MM.1S (cell line): ENCODE results near the gene DNER.

Experiments
- DNase-seq: peaks from one replicate; pipeline ENCODE4 v3.0.0-alpha.2; 2015
- H2AFZ ChIP-seq: fragments of 300-600 bp; sonication (generic); 2 replicates; pipeline ENCODE4 v1.6.0; 2016; ENCODE audit warnings: antibody characterized with exemption, low read length
- H3F3A ChIP-seq: fragments of 300-600 bp; sonication (generic); 2 replicates; pipeline ENCODE4 v1.6.1; 2016; ENCODE audit warnings: mild to moderate bottlenecking, antibody characterized with exemption, low read length, moderate library complexity, mixed read lengths; ENCODE audit not compliant: insufficient read depth
- H3K27ac ChIP-seq: fragments of 300-600 bp; sonication (generic); 2 replicates; pipeline ENCODE4 v1.5.1; 2016; ENCODE audit warnings: mild to moderate bottlenecking, low read length
- H3K27me3 ChIP-seq: fragments of 300-600 bp; sonication (generic); replicated peaks from 2 replicates; pipeline ENCODE4 v1.6.0; 2016; ENCODE audit warnings: low read length; ENCODE audit not compliant: insufficient read depth
- H3K36me3 ChIP-seq: fragments of 300-600 bp; sonication (generic); replicated peaks from 2 replicates; pipeline ENCODE4 v1.6.1; 2016; ENCODE audit warnings: mild to moderate bottlenecking, low read length, mixed read lengths; ENCODE audit not compliant: insufficient read depth
- H3K4me1 ChIP-seq: fragments of 300-600 bp; sonication (generic); 2 replicates; pipeline ENCODE4 v1.6.1; 2016; ENCODE audit warnings: low read length, mixed read lengths
- H3K4me2 ChIP-seq: fragments of 300-600 bp; sonication (generic); 2 replicates; pipeline ENCODE4 v1.6.0; 2016; ENCODE audit warnings: low read depth, low read length
- H3K4me3 ChIP-seq: fragments of 300-600 bp; sonication (generic); 2 replicates; pipeline ENCODE4 v1.5.1; 2016; ENCODE audit warnings: low read length, mixed read lengths
- H3K79me2 ChIP-seq: fragments of 300-600 bp; sonication (generic); 2 replicates; pipeline ENCODE4 v1.6.1; 2016; ENCODE audit warnings: mixed run types, low read length, mixed read lengths
- H3K9ac ChIP-seq: fragments of 300-600 bp; sonication (generic); 2 replicates; pipeline ENCODE4 v1.6.1; 2016; ENCODE audit warnings: low read length, mixed read lengths
- H3K9me2 ChIP-seq: fragments of 300-600 bp; sonication (generic); replicated peaks from 2 replicates; pipeline ENCODE4 v1.6.1; 2016; ENCODE audit warnings: mild to moderate bottlenecking, low read length, mixed read lengths; ENCODE audit not compliant: insufficient read depth
- H3K9me3 ChIP-seq: fragments of 300-600 bp; sonication (generic); replicated peaks from 2 replicates; pipeline ENCODE4 v1.6.1; 2016; ENCODE audit warnings: mild to moderate bottlenecking, low read length, mixed read lengths; ENCODE audit not compliant: insufficient read depth
- H4K20me1 ChIP-seq: fragments of 300-600 bp; sonication (generic); 2 replicates; pipeline ENCODE4 v1.6.1; 2016; ENCODE audit warnings: mild to moderate bottlenecking, low read length, moderate library complexity, mixed read lengths; ENCODE audit not compliant: insufficient read depth
- EZH2 ChIP-seq: fragments of 300-600 bp; sonication (generic); optimal IDR thresholded peaks from 2 replicates; pipeline ENCODE3; 2017; ENCODE audit warnings: low read depth, mild to moderate bottlenecking, antibody characterized with exemption, low read length, mixed read lengths
- EZH2phosphoT487 ChIP-seq: fragments of 300-600 bp; sonication (generic); IDR thresholded peaks from 2 replicates; pipeline ENCODE4 v1.6.1; 2018; ENCODE audit warnings: antibody characterized with exemption, low read length
- TF ChIP-seq, protein P1 (sequence below): fragments of 300-600 bp; sonication (generic); IDR thresholded peaks from 2 replicates; pipeline ENCODE4 v1.5.1; 2016; ENCODE audit warnings: antibody characterized with exemption, low read length, mixed read lengths

DNER gene

DNA sequence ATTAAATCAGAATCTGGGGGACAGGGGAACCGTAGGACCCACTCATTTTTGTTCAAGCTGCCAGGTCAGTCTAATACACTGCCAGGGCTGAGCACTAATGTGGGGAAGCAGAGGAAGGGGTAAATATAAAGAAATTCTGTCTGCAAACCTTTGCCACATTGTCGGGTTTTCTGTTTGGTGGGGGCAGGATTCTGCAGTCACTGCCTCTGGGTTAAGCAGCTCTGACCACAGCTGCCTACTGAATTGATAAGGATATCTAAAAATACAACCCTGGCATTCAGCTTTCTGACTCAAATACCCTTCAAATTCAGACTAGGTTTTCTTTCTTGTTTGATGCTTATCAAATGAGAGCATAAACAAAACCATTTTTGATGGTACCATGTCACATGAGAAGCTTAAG lies 6.0 kb downstream of the DNER start:
- Histone ChIP-seq H3F3A (no peaks in the 10 kb centered on the region), H3K9me3 (no peaks in the 10 kb centered on the region), H3K9me2 (no peaks in the 10 kb centered on the region), H3K36me3 (no peaks in the 10 kb centered on the region), H2AFZ (no peak overlapping the region), H3K27me3 (peaks cover 11% of the 10 kb centered on the region; the same call in 1 of the 2 replicates), H3K4me2 (no peak overlapping the region), H3K4me1 (no peaks in the 10 kb centered on the region), H3K27ac (no peak overlapping the region), H3K79me2 (no peaks in the 10 kb centered on the region), H4K20me1 (no peaks in the 10 kb centered on the region), H3K4me3 (no peak overlapping the region), H3K9ac (no peak overlapping the region)
- no peak for DNase-seq
- TF ChIP-seq EZH2phosphoT487 = no peak

DNA sequence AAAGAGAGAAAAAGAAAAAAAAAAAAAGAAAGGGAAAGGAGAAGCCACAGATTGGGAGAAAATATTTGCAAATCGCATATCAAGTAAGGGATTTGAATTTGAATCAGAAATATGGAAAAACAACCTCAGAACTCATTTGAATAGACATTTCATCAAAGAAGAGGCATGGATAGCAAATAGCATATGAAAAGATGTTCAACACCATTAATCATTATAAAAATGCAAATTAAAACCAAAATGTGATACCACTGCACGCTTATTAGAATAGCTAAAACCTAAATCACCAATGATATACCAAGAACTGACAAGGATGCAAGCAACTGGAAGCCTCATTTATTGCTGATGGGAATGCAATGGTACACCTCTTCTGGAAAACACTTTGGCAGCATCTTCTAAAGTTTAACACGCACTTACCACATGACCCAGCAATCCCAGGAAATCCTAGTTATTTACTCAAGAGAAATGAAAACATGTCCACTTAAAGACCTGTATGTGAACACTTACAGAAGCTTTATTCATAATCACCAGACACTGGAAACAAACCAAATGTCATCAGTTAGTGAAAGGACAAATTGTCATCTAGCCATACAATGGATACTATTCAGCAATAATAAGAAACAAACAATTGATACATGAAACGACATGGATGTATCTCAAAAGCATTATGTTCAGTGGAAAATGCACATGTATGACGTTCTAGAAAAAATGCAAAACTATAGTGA lies 10.3 kb downstream of the DNER start:
- DNase-seq = no peak
- no peak overlapping the region for H3K27ac ChIP-seq
- H3K4me3 ChIP-seq = no peak overlapping the region
- no peaks in the 10 kb centered on the region for H3K27me3 ChIP-seq
- no peaks in the 10 kb centered on the region for H3K36me3 ChIP-seq
- H4K20me1 ChIP-seq = no peaks in the 10 kb centered on the region
- H3F3A ChIP-seq = no peaks in the 10 kb centered on the region
- H3K4me1 ChIP-seq = no peaks in the 10 kb centered on the region
- no peak overlapping the region for H3K9ac ChIP-seq
- no peaks in the 10 kb centered on the region for H3K9me3 ChIP-seq
- H3K79me2 ChIP-seq = no peaks in the 10 kb centered on the region
- no peak overlapping the region for H3K4me2 ChIP-seq
- no peak overlapping the region for H2AFZ ChIP-seq
- H3K9me2 ChIP-seq = no peaks in the 10 kb centered on the region
- no peak for TF ChIP-seq EZH2
- no peak for TF ChIP-seq EZH2phosphoT487
- TF ChIP-seq, protein P1, sequence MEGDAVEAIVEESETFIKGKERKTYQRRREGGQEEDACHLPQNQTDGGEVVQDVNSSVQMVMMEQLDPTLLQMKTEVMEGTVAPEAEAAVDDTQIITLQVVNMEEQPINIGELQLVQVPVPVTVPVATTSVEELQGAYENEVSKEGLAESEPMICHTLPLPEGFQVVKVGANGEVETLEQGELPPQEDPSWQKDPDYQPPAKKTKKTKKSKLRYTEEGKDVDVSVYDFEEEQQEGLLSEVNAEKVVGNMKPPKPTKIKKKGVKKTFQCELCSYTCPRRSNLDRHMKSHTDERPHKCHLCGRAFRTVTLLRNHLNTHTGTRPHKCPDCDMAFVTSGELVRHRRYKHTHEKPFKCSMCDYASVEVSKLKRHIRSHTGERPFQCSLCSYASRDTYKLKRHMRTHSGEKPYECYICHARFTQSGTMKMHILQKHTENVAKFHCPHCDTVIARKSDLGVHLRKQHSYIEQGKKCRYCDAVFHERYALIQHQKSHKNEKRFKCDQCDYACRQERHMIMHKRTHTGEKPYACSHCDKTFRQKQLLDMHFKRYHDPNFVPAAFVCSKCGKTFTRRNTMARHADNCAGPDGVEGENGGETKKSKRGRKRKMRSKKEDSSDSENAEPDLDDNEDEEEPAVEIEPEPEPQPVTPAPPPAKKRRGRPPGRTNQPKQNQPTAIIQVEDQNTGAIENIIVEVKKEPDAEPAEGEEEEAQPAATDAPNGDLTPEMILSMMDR = no peak

- Histone ChIP-seq H3K36me3 (no peaks in the 10 kb centered on the region), H4K20me1 (no peaks in the 10 kb centered on the region), H3K79me2 (no peaks in the 10 kb centered on the region), H3K9ac (no peak overlapping the region), H3K9me3 (no peaks in the 10 kb centered on the region), H2AFZ (no peak overlapping the region), H3K9me2 (no peaks in the 10 kb centered on the region), H3K4me3 (no peak overlapping the region), H3F3A (no peaks in the 10 kb centered on the region), H3K27ac (no peak overlapping the region), H3K4me1 (no peaks in the 10 kb centered on the region), H3K4me2 (no peak overlapping the region), H3K27me3 (no peaks in the 10 kb centered on the region)
- TF ChIP-seq EZH2phosphoT487 (no peak), EZH2 (no peak)
- TF ChIP-seq, protein P1 = no peak
- DNase-seq = no peak
Observed at GRCh38 chr2:229701716-229702115, 12.6 kb downstream of the DNER start.

DNA sequence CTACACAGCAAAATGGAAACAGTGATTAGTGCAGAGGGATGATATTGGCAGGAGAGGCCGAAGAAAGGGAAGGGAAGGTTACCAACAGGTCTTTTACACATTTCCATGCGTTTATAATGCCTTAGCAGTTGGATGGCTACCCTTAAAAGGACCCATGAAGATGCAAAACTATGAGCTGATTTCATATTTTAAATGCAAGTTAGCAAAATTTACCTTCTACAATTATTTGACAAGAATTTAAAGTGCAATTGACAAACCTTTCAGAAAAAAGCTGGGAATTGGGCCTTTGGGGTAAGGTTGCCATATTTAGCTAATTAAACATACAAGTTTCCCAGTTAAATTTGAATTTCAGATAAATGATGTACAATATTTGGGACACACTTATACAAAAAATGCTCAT lies 13.3 kb downstream of the DNER start:
- no peak overlapping the region for H3K4me2 ChIP-seq
- H3K27ac ChIP-seq = no peak overlapping the region
- no peaks in the 10 kb centered on the region for H3K36me3 ChIP-seq
- no peak for DNase-seq
- no peaks in the 10 kb centered on the region for H4K20me1 ChIP-seq
- no peak overlapping the region for H2AFZ ChIP-seq
- no peaks in the 10 kb centered on the region for H3F3A ChIP-seq
- no peaks in the 10 kb centered on the region for H3K27me3 ChIP-seq
- H3K9me3 ChIP-seq = no peaks in the 10 kb centered on the region
- H3K9me2 ChIP-seq = no peaks in the 10 kb centered on the region
- no peaks in the 10 kb centered on the region for H3K4me1 ChIP-seq
- no peak overlapping the region for H3K9ac ChIP-seq
- no peak overlapping the region for H3K4me3 ChIP-seq
- TF ChIP-seq, protein P1 = no peak
- no peak for TF ChIP-seq EZH2
- no peaks in the 10 kb centered on the region for H3K79me2 ChIP-seq
